DND-41 (cell line): ENCODE data around the gene LRP5.

ENCODE experiments used
- ATAC-seq: fragments of 200-7000 bp; cut with Tn5 transposase; 3 replicates; pipeline ENCODE4 v1.9.1; 2021; ENCODE audit warnings: low read depth; ENCODE audit not compliant: insufficient read depth
- DNase-seq: peaks from one replicate; pipeline ENCODE4 v3.0.0-alpha.2; 2020
- H2AFZ ChIP-seq: 2 replicates; pipeline ENCODE4 v1.6.0; 2012; ENCODE audit warnings: low read depth, low read length
- H3K27ac ChIP-seq: 2 replicates; pipeline ENCODE4 v1.5.1; 2012; ENCODE audit warnings: low read length, inconsistent platforms
- H3K27me3 ChIP-seq: fragments of 200-600 bp; sonication (generic); 2 replicates; pipeline ENCODE4 v1.6.0; 2012; ENCODE audit warnings: low read length, mild to moderate bottlenecking, inconsistent platforms; ENCODE audit not compliant: insufficient read depth, poor library complexity
- H3K36me3 ChIP-seq: 2 replicates; pipeline ENCODE4 v1.5.1; 2012; ENCODE audit warnings: low read length, inconsistent platforms; ENCODE audit not compliant: insufficient read depth
- H3K4me1 ChIP-seq: 2 replicates; pipeline ENCODE4 v1.5.1; 2012; ENCODE audit warnings: mild to moderate bottlenecking, low read length; ENCODE audit not compliant: insufficient read depth
- H3K4me2 ChIP-seq: 2 replicates; pipeline ENCODE4 v1.6.0; 2012; ENCODE audit warnings: mild to moderate bottlenecking, moderate library complexity, low read length, inconsistent platforms; ENCODE audit not compliant: insufficient read depth
- H3K4me3 ChIP-seq, 2 experiments: fragments of 200-600 bp in 1 of 2; shearing (Covaris generic) in 1 of 2; 2 replicates each; pipeline ENCODE4 v1.5.1; 2012 to 2016; ENCODE audit warnings: inconsistent platforms in 2 of 2, low read length in 2 of 2, mild to moderate bottlenecking in 2 of 2, low read depth in 1 of 2, moderate library complexity in 1 of 2
- H3K79me2 ChIP-seq: 2 replicates; pipeline ENCODE4 v1.6.0; 2012; ENCODE audit warnings: low read length, inconsistent platforms; ENCODE audit not compliant: insufficient read depth
- H3K9ac ChIP-seq: 2 replicates; pipeline ENCODE4 v1.6.0; 2012; ENCODE audit warnings: low read depth, mild to moderate bottlenecking, inconsistent platforms, low read length, moderate library complexity
- H3K9me3 ChIP-seq: 2 replicates; pipeline ENCODE4 v1.5.1; 2012; ENCODE audit warnings: low read length, moderate library complexity, mild to moderate bottlenecking, inconsistent platforms; ENCODE audit not compliant: insufficient read depth, severe bottlenecking
- H4K20me1 ChIP-seq: 2 replicates; pipeline ENCODE4 v1.6.0; 2012; ENCODE audit warnings: low read length; ENCODE audit not compliant: insufficient read depth
- CTCF ChIP-seq: IDR thresholded peaks from 2 replicates; pipeline ENCODE4 v1.5.1; 2012; ENCODE audit warnings: borderline replicate concordance, low read length, moderate library complexity, mild to moderate bottlenecking; ENCODE audit not compliant: poor library complexity, severe bottlenecking; ENCODE audit errors: extremely low read depth
- EZH2 ChIP-seq: IDR thresholded peaks from 3 replicates; pipeline ENCODE4 v1.6.1; 2012; ENCODE audit warnings: borderline replicate concordance, low read depth, mild to moderate bottlenecking, moderate library complexity, low read length, inconsistent platforms; ENCODE audit not compliant: severe bottlenecking

The LRP5 gene

GRCh38 chr11:68336716-68337115 lies 24.3 kb downstream of the LRP5 start:
- no peak overlapping the region for H2AFZ ChIP-seq
- H3K9ac ChIP-seq, result no peak overlapping the region
- peaks cover 33% of the 10 kb centered on the region for H4K20me1 ChIP-seq
- peaks cover 27% of the 10 kb centered on the region for H3K79me2 ChIP-seq
- DNase-seq, result no peak
- no peak for ATAC-seq
- no peak overlapping the region for H3K27ac ChIP-seq
- H3K27me3 ChIP-seq, result no peaks in the 10 kb centered on the region
- H3K4me2 ChIP-seq, result no peak overlapping the region
- no peak overlapping the region for H3K4me3 ChIP-seq
- H3K36me3 ChIP-seq, result no peaks in the 10 kb centered on the region
- H3K9me3 ChIP-seq, result no peaks in the 10 kb centered on the region
- peaks cover 3% of the 10 kb centered on the region; the same call in 1 of the 2 replicates for H3K4me1 ChIP-seq
- TF ChIP-seq CTCF (no peak), EZH2 (no peak)

GRCh38 chr11:68337399-68337835 lies 25.0 kb downstream of the LRP5 start:
- H3K27ac ChIP-seq, result no peak overlapping the region
- DNase-seq, result peak; percentile 17

GRCh38 chr11:68338051-68338780 lies 25.8 kb downstream of the LRP5 start:
- no peak for DNase-seq
- peaks cover 25% of the 10 kb centered on the region for H3K79me2 ChIP-seq
- no peaks in the 10 kb centered on the region for H3K9me3 ChIP-seq
- no peak overlapping the region for H3K4me2 ChIP-seq
- H3K4me1 ChIP-seq, result peaks cover 3% of the 10 kb centered on the region; the same call in 1 of the 2 replicates
- H2AFZ ChIP-seq, result no peak overlapping the region
- no peak overlapping the region for H3K4me3 ChIP-seq
- ATAC-seq, result no peak
- no peak overlapping the region for H3K27ac ChIP-seq
- peaks cover 35% of the 10 kb centered on the region; the same call in 1 of the 2 replicates for H4K20me1 ChIP-seq
- H3K27me3 ChIP-seq, result no peaks in the 10 kb centered on the region
- no peak overlapping the region for H3K9ac ChIP-seq
- H3K36me3 ChIP-seq, result no peaks in the 10 kb centered on the region
- TF ChIP-seq EZH2, result no peak
- TF ChIP-seq CTCF, result no peak

More at GRCh38 chr11:68337399-68337835, 25.0 kb downstream of the LRP5 start:
- TF ChIP-seq EZH2 (no peak), CTCF (no peak)
- no peaks in the 10 kb centered on the region for H3K9me3 ChIP-seq
- peaks cover 34% of the 10 kb centered on the region for H4K20me1 ChIP-seq
- peak; percentile 47; the same call in 1 of the 3 replicates for ATAC-seq
- no peak overlapping the region for H3K9ac ChIP-seq
- H3K79me2 ChIP-seq, result peaks cover 25% of the 10 kb centered on the region
- H3K27me3 ChIP-seq, result no peaks in the 10 kb centered on the region
- H3K4me2 ChIP-seq, result no peak overlapping the region
- peaks cover 3% of the 10 kb centered on the region; the same call in 1 of the 2 replicates for H3K4me1 ChIP-seq
- H2AFZ ChIP-seq, result no peak overlapping the region
- H3K4me3 ChIP-seq, result no peak overlapping the region
- no peaks in the 10 kb centered on the region for H3K36me3 ChIP-seq
